Liver (tissue), 9 donors: ENCODE measurements around the gene GREM1. TPM values are rescaled to one million over a fixed set of nuclear protein-coding genes. Genes with fewer than 3 reads are reported as not detected.

Experiments used
- DNase-seq: peaks from one replicate; pipeline ENCODE4 v3.0.0-alpha.2; 2017; ENCODE audit warnings: low spot score
- H3K27ac ChIP-seq, 2 donors: one replicate each; pipeline ENCODE4 v1.7.0; 2013; ENCODE audit warnings: inconsistent platforms in 2 of 2, low read length in 2 of 2, control low read depth in 1 of 2, low read depth in 1 of 2, mild to moderate bottlenecking in 1 of 2
- H3K27me3 ChIP-seq, 4 donors: one replicate each; pipeline versions ENCODE4 v1.6.1 to v1.7.0; 2013; ENCODE audit warnings: low read length in 3 of 4, inconsistent platforms in 1 of 4, mild to moderate bottlenecking in 1 of 4, moderate library complexity in 1 of 4; ENCODE audit not compliant: control insufficient read depth in 4 of 4, insufficient read depth in 4 of 4
- H3K36me3 ChIP-seq, 4 donors: one replicate each; pipeline versions ENCODE4 v1.6.1 to v1.7.0; 2013; ENCODE audit warnings: low read length in 3 of 4, mild to moderate bottlenecking in 3 of 4, low read depth in 1 of 4, moderate library complexity in 1 of 4; ENCODE audit not compliant: control insufficient read depth in 4 of 4, insufficient read depth in 3 of 4
- H3K4me1 ChIP-seq, 4 donors: one replicate each; pipeline versions ENCODE4 v1.6.1 to v1.7.0; 2013; ENCODE audit warnings: low read length in 3 of 4, mild to moderate bottlenecking in 3 of 4, moderate library complexity in 1 of 4; ENCODE audit not compliant: control insufficient read depth in 4 of 4, insufficient read depth in 4 of 4
- H3K4me3 ChIP-seq, 3 donors: one replicate each; pipeline versions ENCODE4 v1.6.1 to v1.7.0; 2013; ENCODE audit warnings: low read length in 3 of 3, control low read depth in 1 of 3, low read depth in 1 of 3, mild to moderate bottlenecking in 1 of 3
- H3K9ac ChIP-seq, 2 donors: one replicate each; pipeline ENCODE4 v1.7.0; 2013; ENCODE audit warnings: low read length in 2 of 2, mild to moderate bottlenecking in 2 of 2, moderate library complexity in 2 of 2, control low read depth in 1 of 2, low read depth in 1 of 2
- H3K9me3 ChIP-seq, 4 donors: one replicate each; pipeline versions ENCODE4 v1.6.1 to v1.7.0; 2013; ENCODE audit warnings: low read length in 3 of 4; ENCODE audit not compliant: control insufficient read depth in 4 of 4
- FOXA1 ChIP-seq: IDR thresholded peaks from 2 replicates; pipeline ENCODE4 v1.6.1; 2016; ENCODE audit warnings: antibody characterized with exemption
- FOXA2 ChIP-seq: IDR thresholded peaks from 2 replicates; pipeline ENCODE4 v1.6.1; 2016; ENCODE audit warnings: antibody characterized with exemption
- GABPA ChIP-seq, 2 donors: IDR thresholded peaks in 1 of 2; conservative IDR thresholded peaks in 1 of 2; 2 replicates each; pipeline ENCODE4 v1.6.1; 2016; ENCODE audit warnings: antibody characterized with exemption in 2 of 2, mild to moderate bottlenecking in 1 of 2, moderate library complexity in 1 of 2
- HNF4A ChIP-seq, 2 donors: conservative IDR thresholded peaks; 2 replicates each; pipeline ENCODE4 v1.6.1; 2016; ENCODE audit warnings: antibody characterized with exemption in 2 of 2, mild to moderate bottlenecking in 2 of 2
- HNF4G ChIP-seq: IDR thresholded peaks from 2 replicates; pipeline ENCODE4 v1.6.1; 2016; ENCODE audit warnings: antibody characterized with exemption
- JUND ChIP-seq, 2 donors: IDR thresholded peaks; 2 replicates each; pipeline ENCODE4 v1.6.1; 2016; ENCODE audit warnings: antibody characterized with exemption in 2 of 2
- RXRA ChIP-seq, 2 donors: IDR thresholded peaks; 2 replicates each; pipeline ENCODE4 v1.6.1; 2017 to 2018; ENCODE audit warnings: antibody characterized with exemption in 2 of 2, mild to moderate bottlenecking in 1 of 2
- YY1 ChIP-seq: IDR thresholded peaks from 2 replicates; pipeline ENCODE4 v1.6.1; 2016; ENCODE audit warnings: antibody characterized with exemption, mild to moderate bottlenecking
- WGBS: extraction: QIAGEN DNeasy Blood & Tissue Kit; methylation state at CpG from one replicate; pipeline ENCODE4 v1.1.7; 2013; 5-methylcytosine and 5-hydroxymethylcytosine counted together
- polyA plus RNA-seq, 2 donors: library from polyadenylated mRNA; stranded (reverse) in 1 of 2; unstranded in 1 of 2; fragments of 200-250 nt in 1 of 2; fragments of >200 nt in 1 of 2; fragmentation: Nextera tagmentation in 1 of 2; extraction: Ambion mirVana in 1 of 2; gene quantifications; one replicate each; pipeline versions ENCODE4 v1.2.1 to v1.2.3, GENCODE V29; 2013 to 2015
- total RNA-seq, 2 donors: library from RNA; depleted of rRNA; stranded (reverse); fragments of >200 nt; gene quantifications; one replicate each; pipeline ENCODE4 v1.2.3, GENCODE V29; 2014
- TF ChIP-seq, protein P1 (sequence below): IDR thresholded peaks from 2 replicates; pipeline ENCODE4 v1.6.1; 2016; ENCODE audit warnings: antibody characterized with exemption, mild to moderate bottlenecking
- TF ChIP-seq, protein P2 (sequence below): IDR thresholded peaks from 2 replicates; pipeline ENCODE4 v1.6.1; 2016; ENCODE audit warnings: antibody characterized with exemption
- TF ChIP-seq, protein P3 (sequence below): IDR thresholded peaks from 2 replicates; pipeline ENCODE4 v1.6.1; 2016; ENCODE audit warnings: antibody characterized with exemption
- TF ChIP-seq, protein P4 (sequence below): fragments of 150-350 bp; IDR thresholded peaks from 2 replicates; pipeline ENCODE4 v1.5.1; 2017; ENCODE audit warnings: improper control_type of control experiment, low read depth, low read length; ENCODE audit not compliant: missing input control
- TF ChIP-seq, protein P5 (sequence below): IDR thresholded peaks from 2 replicates; pipeline ENCODE4 v1.6.1; 2016; ENCODE audit warnings: antibody characterized with exemption
- donor health status: healthy.
- donor health status: healthy.
- donor health status: healthy.
- donor health status: healthy.
- donor health status: healthy.

The GREM1 gene
- total and polyA plus RNA-seq, 4 donors = under 0.01 to 1.6 (median 0.50) TPM

DNA sequence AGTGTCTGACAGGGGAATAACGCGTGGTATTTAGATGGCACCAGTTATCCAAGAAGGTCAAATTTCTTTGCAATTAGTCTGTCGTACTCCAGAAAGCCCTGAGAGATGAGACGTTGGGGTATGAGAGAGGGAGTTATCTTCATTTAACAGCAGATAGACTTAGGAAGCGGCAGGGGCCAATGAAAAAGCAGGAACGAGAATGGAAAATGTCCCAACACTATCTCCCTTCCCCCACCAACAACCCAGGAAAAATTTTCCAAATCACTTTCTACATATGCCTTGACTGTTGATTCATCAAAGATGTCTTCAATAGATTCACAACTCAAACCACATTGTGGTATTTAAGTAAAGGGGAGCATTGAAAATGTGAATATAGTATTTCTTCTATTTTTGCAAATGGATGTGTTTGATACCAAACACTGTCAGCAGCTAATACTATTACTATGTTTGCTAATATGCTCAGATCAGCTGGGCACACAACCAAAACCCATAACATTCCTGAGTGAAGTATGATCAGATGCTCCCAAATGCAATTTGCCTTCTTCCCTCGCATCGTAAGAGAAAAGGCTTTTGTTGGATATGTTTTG lies 13.3 kb upstream of the GREM1 start:
- Histone ChIP-seq H3K27me3 (no peaks in the 10 kb centered on the region), H3K4me3 (no peak overlapping the region), H3K4me1 (peaks cover 0 to 18% (median 10%) of the 10 kb centered on the region in 4 donors), H3K27ac (no peak overlapping the region), H3K9me3 (no peaks in the 10 kb centered on the region), H3K9ac (no peak overlapping the region), H3K36me3 (no peaks in the 10 kb centered on the region)
- TF ChIP-seq, protein P1, sequence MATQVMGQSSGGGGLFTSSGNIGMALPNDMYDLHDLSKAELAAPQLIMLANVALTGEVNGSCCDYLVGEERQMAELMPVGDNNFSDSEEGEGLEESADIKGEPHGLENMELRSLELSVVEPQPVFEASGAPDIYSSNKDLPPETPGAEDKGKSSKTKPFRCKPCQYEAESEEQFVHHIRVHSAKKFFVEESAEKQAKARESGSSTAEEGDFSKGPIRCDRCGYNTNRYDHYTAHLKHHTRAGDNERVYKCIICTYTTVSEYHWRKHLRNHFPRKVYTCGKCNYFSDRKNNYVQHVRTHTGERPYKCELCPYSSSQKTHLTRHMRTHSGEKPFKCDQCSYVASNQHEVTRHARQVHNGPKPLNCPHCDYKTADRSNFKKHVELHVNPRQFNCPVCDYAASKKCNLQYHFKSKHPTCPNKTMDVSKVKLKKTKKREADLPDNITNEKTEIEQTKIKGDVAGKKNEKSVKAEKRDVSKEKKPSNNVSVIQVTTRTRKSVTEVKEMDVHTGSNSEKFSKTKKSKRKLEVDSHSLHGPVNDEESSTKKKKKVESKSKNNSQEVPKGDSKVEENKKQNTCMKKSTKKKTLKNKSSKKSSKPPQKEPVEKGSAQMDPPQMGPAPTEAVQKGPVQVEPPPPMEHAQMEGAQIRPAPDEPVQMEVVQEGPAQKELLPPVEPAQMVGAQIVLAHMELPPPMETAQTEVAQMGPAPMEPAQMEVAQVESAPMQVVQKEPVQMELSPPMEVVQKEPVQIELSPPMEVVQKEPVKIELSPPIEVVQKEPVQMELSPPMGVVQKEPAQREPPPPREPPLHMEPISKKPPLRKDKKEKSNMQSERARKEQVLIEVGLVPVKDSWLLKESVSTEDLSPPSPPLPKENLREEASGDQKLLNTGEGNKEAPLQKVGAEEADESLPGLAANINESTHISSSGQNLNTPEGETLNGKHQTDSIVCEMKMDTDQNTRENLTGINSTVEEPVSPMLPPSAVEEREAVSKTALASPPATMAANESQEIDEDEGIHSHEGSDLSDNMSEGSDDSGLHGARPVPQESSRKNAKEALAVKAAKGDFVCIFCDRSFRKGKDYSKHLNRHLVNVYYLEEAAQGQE = no peak
- TF ChIP-seq FOXA1 = no peak
- TF ChIP-seq GABPA (IDR thresholded peaks at IDR 0.05 in 1 of 2, conservative IDR thresholded peaks at IDR 0.05 in 1 of 2) = no peak
- no peak for TF ChIP-seq HNF4A (conservative IDR thresholded peaks at IDR 0.05)
- no peak for TF ChIP-seq FOXA2
- no peak for TF ChIP-seq RXRA (IDR thresholded peaks at IDR 0.05)
- TF ChIP-seq HNF4G = no peak
- no peak for TF ChIP-seq YY1
- TF ChIP-seq JUND (IDR thresholded peaks at IDR 0.05) = no peak
- TF ChIP-seq, protein P2, sequence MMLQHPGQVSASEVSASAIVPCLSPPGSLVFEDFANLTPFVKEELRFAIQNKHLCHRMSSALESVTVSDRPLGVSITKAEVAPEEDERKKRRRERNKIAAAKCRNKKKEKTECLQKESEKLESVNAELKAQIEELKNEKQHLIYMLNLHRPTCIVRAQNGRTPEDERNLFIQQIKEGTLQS = no peak
- TF ChIP-seq, protein P3, sequence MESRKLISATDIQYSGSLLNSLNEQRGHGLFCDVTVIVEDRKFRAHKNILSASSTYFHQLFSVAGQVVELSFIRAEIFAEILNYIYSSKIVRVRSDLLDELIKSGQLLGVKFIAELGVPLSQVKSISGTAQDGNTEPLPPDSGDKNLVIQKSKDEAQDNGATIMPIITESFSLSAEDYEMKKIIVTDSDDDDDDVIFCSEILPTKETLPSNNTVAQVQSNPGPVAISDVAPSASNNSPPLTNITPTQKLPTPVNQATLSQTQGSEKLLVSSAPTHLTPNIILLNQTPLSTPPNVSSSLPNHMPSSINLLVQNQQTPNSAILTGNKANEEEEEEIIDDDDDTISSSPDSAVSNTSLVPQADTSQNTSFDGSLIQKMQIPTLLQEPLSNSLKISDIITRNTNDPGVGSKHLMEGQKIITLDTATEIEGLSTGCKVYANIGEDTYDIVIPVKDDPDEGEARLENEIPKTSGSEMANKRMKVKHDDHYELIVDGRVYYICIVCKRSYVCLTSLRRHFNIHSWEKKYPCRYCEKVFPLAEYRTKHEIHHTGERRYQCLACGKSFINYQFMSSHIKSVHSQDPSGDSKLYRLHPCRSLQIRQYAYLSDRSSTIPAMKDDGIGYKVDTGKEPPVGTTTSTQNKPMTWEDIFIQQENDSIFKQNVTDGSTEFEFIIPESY = no peak
- TF ChIP-seq, protein P4, sequence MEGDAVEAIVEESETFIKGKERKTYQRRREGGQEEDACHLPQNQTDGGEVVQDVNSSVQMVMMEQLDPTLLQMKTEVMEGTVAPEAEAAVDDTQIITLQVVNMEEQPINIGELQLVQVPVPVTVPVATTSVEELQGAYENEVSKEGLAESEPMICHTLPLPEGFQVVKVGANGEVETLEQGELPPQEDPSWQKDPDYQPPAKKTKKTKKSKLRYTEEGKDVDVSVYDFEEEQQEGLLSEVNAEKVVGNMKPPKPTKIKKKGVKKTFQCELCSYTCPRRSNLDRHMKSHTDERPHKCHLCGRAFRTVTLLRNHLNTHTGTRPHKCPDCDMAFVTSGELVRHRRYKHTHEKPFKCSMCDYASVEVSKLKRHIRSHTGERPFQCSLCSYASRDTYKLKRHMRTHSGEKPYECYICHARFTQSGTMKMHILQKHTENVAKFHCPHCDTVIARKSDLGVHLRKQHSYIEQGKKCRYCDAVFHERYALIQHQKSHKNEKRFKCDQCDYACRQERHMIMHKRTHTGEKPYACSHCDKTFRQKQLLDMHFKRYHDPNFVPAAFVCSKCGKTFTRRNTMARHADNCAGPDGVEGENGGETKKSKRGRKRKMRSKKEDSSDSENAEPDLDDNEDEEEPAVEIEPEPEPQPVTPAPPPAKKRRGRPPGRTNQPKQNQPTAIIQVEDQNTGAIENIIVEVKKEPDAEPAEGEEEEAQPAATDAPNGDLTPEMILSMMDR = no peak
- TF ChIP-seq, protein P5, sequence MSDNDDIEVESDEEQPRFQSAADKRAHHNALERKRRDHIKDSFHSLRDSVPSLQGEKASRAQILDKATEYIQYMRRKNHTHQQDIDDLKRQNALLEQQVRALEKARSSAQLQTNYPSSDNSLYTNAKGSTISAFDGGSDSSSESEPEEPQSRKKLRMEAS = no peak
- WGBS = 80% methylated on average over 8 of the region's 8 CpGs
- DNase-seq = no peak

DNA sequence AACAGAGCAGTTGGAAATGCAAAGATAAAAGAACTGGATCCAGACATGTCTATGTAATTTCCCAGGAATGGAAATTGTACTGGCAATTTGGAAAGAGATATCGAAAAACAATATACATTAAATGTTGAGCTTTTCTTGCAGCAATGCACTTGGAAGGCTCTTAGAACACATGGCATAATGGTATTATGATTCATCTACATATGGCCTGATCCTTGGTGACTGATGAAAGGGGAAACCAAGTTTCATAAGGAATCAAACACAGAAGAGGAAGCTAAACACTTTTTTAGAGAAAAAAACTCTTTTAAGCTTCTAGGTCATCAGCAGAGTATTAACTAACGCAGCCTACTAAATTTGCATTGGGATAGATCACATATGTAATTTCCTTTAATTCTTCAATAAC lies 12.4 kb upstream of the GREM1 start:
- H3K4me3 ChIP-seq = no peak overlapping the region
- H3K36me3 ChIP-seq = no peaks in the 10 kb centered on the region
- no peaks in the 10 kb centered on the region for H3K27me3 ChIP-seq
- DNase-seq = no peak
- no peak overlapping the region for H3K9ac ChIP-seq
- H3K27ac ChIP-seq = no peak overlapping the region
- no peaks in the 10 kb centered on the region for H3K9me3 ChIP-seq
- 93% methylated on average over 2 of the region's 2 CpGs for WGBS
- peaks cover 0 to 14% (median 8%) of the 10 kb centered on the region in 4 donors for H3K4me1 ChIP-seq
- no peak for TF ChIP-seq FOXA2
- no peak for TF ChIP-seq YY1
- no peak for TF ChIP-seq JUND (IDR thresholded peaks at IDR 0.05)
- TF ChIP-seq GABPA (IDR thresholded peaks at IDR 0.05 in 1 of 2, conservative IDR thresholded peaks at IDR 0.05 in 1 of 2) = no peak
- TF ChIP-seq, protein P3 = no peak
- TF ChIP-seq, protein P4 = no peak
- TF ChIP-seq, protein P1 = no peak
- TF ChIP-seq FOXA1 = no peak
